ENCODE data around the gene TSPAN4. TPM values are rescaled to one million over a fixed set of nuclear protein-coding genes. Genes with fewer than 3 reads are reported as not detected.

TSPAN4 gene
- total RNA-seq, 2 experiments from 2014 or later = 1.6 to 2.0 TPM

- H3K36me3 ChIP-seq (ENCODE audit: insufficient read depth, low read length) = no peaks in the 10 kb centered on the region
- Mint-ChIP-seq H3K9me3 (no peaks in the 10 kb centered on the region), H3K4me3 (no peak overlapping the region), H3K4me1 (ENCODE audit: low read depth) (no peaks in the 10 kb centered on the region), H3K27ac (no peak overlapping the region), H3K27me3 (no peaks in the 10 kb centered on the region), H3K36me3 (ENCODE audit: low read depth) (no peaks in the 10 kb centered on the region)
- TF ChIP-seq CTCF (IDR thresholded peaks at IDR 0.05) = no peak
- no peak overlapping the region for H3K27ac ChIP-seq (ENCODE audit: low read depth in 1 of 2, low read length in 2 of 2)
- ChIA-PET CTCF (no interaction called here), POLR2A (no interaction called here)
- intact Hi-C loops (cut with DNase I, micrococcal nuclease) = no loop called here
- no peak for ATAC-seq (ENCODE audit: poor library complexity)
- H3K27me3 ChIP-seq (ENCODE audit: control insufficient read depth in 1 of 2, insufficient read depth in 2 of 2, low read length in 2 of 2) = no peaks in the 10 kb centered on the region
- no peaks in the 10 kb centered on the region for H3K4me1 ChIP-seq (ENCODE audit: insufficient read depth, low read length)
- peaks cover 0 to 10% of the 10 kb centered on the region in 2 experiments for H3K9me3 ChIP-seq (ENCODE audit: control insufficient read depth in 1 of 2, insufficient read depth in 1 of 2, low read length in 2 of 2)
- no peak overlapping the region for H3K4me3 ChIP-seq (ENCODE audit: low read length)
- DNase-seq = no peak
These were observed 13.1 kb downstream of the TSPAN4 start for GRCh38 chr11:855796-856195.

- ATAC-seq (ENCODE audit: poor library complexity) = no peak
- no peaks in the 10 kb centered on the region for H3K36me3 Mint-ChIP-seq (ENCODE audit: low read depth)
- H3K27ac Mint-ChIP-seq = no peak overlapping the region
- no peak for TF ChIP-seq CTCF (IDR thresholded peaks at IDR 0.05)
- intact Hi-C loops (cut with DNase I, micrococcal nuclease) = no loop called here
- H3K4me1 ChIP-seq (ENCODE audit: insufficient read depth, low read length) = no peaks in the 10 kb centered on the region
- H3K27ac ChIP-seq (ENCODE audit: low read depth in 1 of 2, low read length in 2 of 2) = no peak overlapping the region
- H3K4me3 Mint-ChIP-seq = no peak overlapping the region
- H3K27me3 Mint-ChIP-seq = no peaks in the 10 kb centered on the region
- no peaks in the 10 kb centered on the region for H3K9me3 Mint-ChIP-seq
- H3K4me3 ChIP-seq (ENCODE audit: low read length) = no peak overlapping the region
- no peaks in the 10 kb centered on the region for H3K27me3 ChIP-seq (ENCODE audit: control insufficient read depth in 1 of 2, insufficient read depth in 2 of 2, low read length in 2 of 2)
- H3K9me3 ChIP-seq (ENCODE audit: control insufficient read depth in 1 of 2, insufficient read depth in 1 of 2, low read length in 2 of 2) = peaks cover 0 to 10% of the 10 kb centered on the region in 2 experiments
- POLR2A ChIA-PET = no interaction called here
- H3K36me3 ChIP-seq (ENCODE audit: insufficient read depth, low read length) = no peaks in the 10 kb centered on the region
- CTCF ChIA-PET = no interaction called here
- no peaks in the 10 kb centered on the region for H3K4me1 Mint-ChIP-seq (ENCODE audit: low read depth)
- no peak for DNase-seq
These were observed 13.7 kb downstream of the TSPAN4 start for GRCh38 chr11:856397-856796.

GRCh38 chr11:858053-858761 lies 15.6 kb downstream of the TSPAN4 start:
- H3K27me3 Mint-ChIP-seq = no peaks in the 10 kb centered on the region
- H3K9me3 Mint-ChIP-seq = no peaks in the 10 kb centered on the region
- no peak for TF ChIP-seq CTCF (IDR thresholded peaks at IDR 0.05)
- Histone ChIP-seq H3K27ac (ENCODE audit: low read depth in 1 of 2, low read length in 2 of 2) (no peak overlapping the region), H3K4me1 (ENCODE audit: insufficient read depth, low read length) (no peaks in the 10 kb centered on the region), H3K9me3 (ENCODE audit: control insufficient read depth in 1 of 2, insufficient read depth in 1 of 2, low read length in 2 of 2) (peaks cover 0 to 10% of the 10 kb centered on the region in 2 experiments), H3K36me3 (ENCODE audit: insufficient read depth, low read length) (no peaks in the 10 kb centered on the region), H3K4me3 (ENCODE audit: low read length) (no peak overlapping the region), H3K27me3 (ENCODE audit: control insufficient read depth in 1 of 2, insufficient read depth in 2 of 2, low read length in 2 of 2) (no peaks in the 10 kb centered on the region)
- intact Hi-C loops (cut with DNase I, micrococcal nuclease) = no loop called here
- ChIA-PET POLR2A (no interaction called here), CTCF (no interaction called here)
- no peak overlapping the region for H3K27ac Mint-ChIP-seq
- ATAC-seq (ENCODE audit: poor library complexity) = no peak
- no peaks in the 10 kb centered on the region for H3K36me3 Mint-ChIP-seq (ENCODE audit: low read depth)
- no peak overlapping the region for H3K4me3 Mint-ChIP-seq
- DNase-seq = no peak
- H3K4me1 Mint-ChIP-seq (ENCODE audit: low read depth) = no peaks in the 10 kb centered on the region

All from CD4-positive, alpha-beta T cell (primary cell).